GM04503 (cell line): ENCODE data around the gene SRGAP1.
"Not testable (repeated sequence)": the region's sequence is repeated elsewhere in the genome, so short reads cannot be mapped to it uniquely, and the experiment has no call there.

Source experiments
- DNase-seq: peaks from one replicate; pipeline ENCODE4 v3.0.0-alpha.2; 2012; ENCODE audit warnings: low read depth

SRGAP1 gene

DNA sequence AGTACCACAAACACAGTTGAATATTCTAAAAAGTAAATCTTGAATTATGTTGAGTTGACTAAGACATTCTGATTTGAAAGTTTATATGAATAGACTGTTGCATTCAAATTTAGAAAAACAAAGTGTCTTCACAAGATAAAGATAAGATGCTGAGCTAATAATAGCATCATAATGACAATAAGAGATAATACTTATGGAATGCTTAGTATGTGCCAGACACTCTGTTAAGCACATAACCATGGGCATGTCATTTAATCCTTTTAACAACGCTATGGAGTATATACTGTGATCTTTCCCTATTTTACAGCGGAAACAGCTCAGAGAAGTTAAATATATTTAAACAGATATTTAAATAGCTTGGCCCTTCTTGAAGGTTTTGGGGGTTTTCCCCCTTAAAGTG lies 163.4 kb downstream of the SRGAP1 start:
- DNase-seq, result no peak

DNA sequence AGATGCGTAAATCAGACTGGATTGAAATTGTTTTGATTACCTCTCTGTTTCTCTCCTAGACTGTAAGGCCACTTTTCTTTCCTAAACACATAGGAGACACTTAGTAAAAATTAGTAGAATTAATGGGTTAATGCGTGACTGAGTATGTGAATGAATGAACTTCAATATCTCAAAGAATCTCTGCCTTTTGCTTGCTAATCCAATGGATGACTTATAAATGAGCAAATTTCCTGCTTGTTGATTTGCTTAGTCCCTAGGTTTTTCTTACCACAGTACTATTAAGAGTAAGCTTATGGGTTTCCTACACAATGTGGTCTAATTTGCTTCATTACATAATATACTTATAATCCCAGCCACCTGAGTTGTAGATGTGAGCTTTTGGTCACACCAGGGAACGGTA lies 164.1 kb downstream of the SRGAP1 start:
- no peak for DNase-seq

DNA sequence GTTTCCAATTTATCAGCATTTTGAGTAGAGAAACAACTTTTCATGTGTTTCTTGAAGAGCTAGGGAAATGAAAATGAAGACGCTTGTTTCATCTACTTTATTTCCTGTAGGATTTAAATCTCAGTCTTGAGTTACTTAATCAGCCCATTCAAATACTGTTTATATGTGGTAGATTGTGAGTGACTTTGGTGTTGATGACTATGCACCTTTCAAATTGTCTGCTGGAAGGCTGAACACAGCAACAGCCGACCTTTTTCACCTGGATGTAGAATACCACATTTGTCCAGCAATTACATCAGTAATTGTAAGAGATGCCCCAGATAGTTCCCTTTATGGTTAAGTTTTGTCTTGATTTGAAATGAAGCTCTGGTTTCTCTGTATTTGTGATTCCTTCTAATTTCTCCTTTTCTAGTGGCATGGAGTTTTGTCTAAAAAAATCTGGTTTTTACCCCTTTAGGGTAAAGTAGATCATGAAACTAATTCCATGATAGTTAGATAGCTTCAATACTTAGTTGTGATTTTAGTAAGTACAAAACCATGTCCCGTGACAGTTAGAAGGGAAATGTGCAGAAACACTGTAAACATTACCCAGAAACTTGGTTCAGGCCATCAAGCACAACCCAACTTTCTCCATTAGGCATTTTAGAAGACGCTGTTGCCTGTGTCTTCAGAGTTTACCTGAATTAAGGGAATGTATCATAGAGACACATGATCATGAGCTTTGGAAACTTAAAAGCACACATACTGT lies 165.0 kb downstream of the SRGAP1 start:
- DNase-seq, result no peak

DNA sequence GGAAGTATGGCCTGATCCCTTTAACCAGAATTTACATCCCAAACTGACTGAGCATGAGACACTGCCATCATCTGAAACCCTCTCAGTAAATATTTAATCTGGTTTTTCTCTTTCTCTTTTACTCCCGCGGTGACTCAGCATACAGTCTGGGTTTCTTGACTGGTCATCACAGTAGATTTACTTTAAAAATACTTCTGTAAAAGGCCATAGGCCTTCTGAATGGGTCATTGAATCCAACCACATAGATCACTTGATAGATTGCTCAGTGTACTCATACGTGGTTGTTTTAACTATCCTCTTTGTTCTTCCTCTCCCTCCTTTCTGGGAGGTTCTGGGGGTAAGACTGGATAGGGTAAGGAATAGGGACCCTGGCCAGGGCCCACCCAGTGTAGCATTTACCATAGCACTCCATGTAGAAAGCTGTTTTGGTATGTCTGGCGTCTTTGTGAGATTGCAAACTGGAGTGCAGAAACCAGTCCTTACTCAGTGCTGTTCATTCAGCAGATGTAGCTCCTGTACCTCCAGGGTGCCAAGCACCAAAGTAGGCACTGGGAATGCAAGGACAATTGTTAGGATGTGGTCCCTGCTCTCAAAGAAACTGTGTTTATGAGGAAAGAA lies 165.7 kb downstream of the SRGAP1 start:
- DNase-seq, result no peak

DNA sequence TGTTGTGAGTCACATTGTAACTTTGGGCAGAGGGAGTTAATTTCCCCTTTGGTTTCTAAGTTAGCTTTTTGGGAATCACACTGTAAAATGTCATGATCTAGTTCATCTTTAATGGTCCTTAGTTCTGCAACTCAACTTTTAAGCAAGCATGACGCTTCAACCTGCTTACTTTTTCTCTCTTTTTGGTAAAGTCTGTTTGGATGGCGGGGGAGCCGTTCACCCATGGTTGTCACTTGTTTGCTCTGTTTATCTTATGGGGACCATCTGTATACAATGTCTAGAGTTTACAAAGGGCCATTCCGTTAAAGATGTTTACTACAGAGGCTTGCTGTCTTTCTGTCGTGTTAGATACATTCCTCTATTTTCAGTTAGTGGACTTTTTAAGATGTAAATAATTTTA lies 172.0 kb downstream of the SRGAP1 start:
- no peak for DNase-seq

DNA sequence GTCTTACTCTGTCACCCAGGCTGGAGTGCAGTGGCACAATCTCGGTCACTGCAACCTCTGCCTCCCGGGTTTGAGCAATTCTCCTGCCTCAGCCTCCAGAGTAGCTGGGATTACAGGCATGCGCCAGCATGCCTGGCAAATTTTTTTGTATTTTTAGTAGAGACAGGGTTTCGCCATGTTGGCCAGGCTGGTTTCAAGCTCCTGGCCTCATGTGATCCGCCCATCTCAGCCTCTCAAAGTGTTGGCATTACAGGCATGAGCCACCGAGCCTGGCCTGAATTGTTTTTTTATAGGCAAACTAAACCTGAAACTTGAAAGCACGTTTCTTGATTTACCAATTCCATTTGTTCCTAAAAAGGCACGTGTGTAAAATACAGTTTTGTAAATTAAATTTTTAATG lies 173.6 kb downstream of the SRGAP1 start:
- not testable (repeated sequence) for DNase-seq

DNA sequence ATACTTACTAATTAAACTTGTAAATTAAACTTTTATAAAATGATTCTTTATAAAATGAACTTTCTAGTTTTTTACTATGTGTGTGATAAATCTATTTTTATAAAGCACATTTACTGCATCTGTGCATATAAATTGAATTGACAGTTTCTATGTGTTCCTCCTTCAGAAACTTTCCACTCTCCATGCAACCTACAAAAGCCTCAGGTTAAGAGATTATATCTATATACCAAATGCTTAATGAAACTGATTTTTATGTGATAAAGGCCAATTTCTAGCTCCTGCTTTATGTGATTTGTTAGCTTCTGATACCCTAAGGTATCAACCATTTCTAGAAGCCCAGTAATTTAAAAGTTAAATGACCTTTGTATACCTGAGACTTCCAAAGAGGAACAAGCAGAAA lies 174.0 kb downstream of the SRGAP1 start:
- DNase-seq, result no peak

DNA sequence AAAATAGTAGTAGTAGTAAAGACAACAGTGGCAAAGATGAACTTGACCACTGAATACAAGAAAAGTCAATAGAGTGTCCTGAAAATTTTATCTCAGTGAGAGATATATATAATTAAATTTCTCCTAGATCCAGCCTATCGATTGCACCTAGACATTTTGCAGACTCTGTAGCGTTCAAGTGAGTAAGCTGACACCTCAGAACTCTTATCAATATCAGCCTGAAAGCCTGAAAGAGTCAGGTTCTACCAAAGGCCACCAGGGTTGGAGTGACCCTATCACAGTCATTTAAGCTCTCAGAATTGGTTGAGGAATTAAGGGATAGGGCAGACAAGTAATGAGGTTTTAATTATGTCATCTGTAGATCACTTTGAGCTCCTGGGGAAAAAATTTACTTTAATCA lies 174.6 kb downstream of the SRGAP1 start:
- DNase-seq, result no peak

DNA sequence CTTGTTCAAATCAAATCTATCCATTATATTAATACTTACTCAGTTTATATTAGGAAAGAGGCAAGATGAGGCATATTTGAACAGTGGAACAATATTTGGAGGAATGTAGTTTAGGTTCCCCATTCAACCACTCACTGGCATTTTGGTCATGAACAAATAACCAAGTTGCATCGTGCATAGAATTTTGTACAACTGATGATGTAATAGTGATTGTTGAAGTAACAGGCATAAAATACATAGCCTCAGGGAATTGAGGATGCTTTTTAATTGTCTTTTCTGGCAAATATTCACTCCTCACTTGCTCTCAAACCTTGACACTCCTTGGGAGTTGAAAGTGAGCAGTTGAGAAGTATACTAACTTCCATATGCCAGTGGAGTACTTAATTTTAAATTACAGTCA lies 175.2 kb downstream of the SRGAP1 start:
- no peak for DNase-seq

DNA sequence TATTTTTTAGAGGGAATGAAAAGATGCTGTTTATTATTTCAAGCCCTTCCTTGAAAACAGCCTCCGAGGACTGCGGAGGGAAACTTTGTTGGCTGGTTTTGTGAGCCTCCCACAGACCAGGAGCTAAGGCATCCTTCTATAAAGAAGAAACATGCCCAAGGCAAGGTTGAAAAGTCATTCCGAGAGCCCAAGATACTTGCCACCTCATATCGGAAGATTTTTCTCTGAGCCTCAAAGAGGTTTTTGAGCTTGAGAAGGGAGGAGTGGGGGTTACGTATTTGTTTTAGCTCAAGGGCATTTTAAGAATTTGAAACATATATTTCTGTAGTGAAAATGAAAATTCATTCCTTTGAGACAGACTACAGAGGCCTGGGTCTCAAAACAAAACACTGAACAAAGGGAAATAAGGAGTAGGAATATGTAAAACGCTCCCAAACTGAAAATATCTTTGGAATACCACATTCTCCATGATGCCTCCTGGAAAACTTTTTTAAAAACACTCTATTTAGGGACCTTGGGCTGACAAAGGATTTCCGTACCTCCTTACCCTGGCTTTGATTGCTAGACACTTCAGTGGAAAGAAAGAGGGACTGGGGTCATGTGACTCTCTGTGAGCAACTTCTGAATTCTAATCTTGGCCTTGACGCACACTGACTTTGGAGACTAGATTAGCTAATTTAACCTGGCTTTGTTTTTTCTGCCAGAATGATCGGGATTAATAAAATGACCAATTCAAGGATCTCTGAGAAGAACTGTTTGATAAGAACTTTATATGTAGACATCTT lies 180.9 kb downstream of the SRGAP1 start:
- no peak for DNase-seq

DNA sequence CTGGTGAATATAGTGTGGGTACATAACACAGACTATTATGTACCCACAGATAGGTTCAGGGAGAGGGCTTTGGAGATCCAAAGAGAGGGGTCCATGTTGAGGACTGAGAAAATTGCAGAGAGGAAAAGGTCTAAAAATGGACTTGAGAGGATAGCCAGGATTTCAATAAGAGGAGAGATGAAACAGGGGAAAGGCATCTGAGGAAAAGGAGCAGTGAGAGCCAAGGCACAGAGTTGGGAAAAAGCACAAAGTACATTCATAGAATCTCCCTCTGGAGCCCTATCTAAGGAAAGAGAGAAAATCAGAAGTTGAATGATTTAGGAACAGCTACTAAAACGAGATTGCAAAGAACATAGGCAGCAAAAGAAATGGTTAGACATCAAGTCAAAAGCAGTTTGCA lies 182.8 kb downstream of the SRGAP1 start:
- DNase-seq, result no peak

DNA sequence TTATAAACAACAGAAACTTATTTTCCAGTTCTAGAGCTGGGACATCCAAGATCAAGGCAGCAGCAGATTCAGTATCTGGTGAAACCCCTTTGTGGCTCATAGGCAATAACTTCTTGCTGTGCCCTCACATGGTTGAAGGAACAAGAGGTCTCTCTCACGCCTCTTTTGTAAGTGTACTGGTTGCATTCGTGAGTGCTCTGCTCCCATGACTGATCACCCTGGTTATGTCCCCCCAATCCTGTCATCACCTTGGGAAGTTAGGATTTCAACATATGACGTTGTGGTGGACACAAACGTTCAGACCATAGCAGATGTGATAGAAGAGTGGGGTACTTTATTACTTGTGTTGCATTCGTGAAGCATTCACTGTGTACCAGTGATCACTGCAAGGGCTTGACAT lies 184.0 kb downstream of the SRGAP1 start:
- DNase-seq, result peak; percentile 44

DNA sequence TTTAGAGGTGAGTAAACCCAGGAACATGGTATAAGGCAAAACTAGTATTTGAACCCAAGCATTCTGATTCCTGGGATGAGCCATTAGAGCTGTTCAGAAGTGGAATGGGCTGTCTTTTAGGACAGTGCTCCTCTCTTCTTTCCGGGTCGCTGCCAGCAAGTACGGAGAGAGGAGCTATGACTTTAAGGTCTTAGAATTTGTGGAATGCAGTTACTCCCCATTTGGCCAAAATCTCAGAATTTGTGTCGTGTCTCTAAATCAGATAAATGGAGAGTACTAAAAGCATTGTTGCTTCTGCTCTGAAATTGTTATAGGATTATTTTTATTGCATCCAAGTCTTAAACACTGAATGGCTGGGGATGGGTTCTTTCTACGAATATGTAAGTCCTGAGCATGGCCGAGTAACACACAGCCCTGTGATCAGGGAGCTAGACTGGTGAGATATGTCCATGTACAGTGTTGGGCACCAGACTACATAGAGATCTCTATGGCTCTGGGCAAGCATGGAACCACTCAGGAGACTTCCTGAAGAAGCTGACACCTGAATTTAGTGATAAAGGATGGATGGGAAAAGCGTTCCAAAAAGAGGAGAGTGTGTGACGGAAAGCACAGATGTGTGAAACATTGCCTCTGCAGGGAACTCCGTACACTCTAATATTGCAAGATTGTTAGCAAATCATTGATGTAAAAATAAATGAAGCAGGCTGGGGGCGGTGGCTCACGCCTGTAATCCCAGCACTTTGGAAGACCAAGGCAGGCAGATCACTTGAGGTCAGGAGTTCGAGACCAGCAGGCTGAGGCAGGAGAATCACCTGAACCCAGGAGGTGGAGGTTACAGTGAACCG lies 184.7 kb downstream of the SRGAP1 start:
- peak; percentile 76 for DNase-seq

DNA sequence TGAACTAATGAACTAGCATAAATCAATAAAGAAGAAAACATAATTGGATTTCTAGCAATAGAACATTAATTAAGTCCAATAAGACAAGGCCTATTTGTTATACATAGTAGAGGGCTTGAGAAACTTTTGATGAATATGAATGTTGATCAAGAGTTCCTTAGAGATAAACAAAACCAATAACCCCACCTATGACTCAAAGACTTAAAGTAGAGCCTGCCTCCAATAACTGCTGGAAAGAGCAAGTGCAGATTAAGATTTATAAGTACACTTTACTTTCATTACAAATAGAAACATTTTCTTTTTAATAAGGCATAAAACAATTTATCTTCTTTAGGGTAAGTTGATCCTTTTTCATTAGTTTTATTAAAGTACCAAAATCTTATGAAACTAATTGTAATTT lies 185.7 kb downstream of the SRGAP1 start:
- no peak for DNase-seq

DNA sequence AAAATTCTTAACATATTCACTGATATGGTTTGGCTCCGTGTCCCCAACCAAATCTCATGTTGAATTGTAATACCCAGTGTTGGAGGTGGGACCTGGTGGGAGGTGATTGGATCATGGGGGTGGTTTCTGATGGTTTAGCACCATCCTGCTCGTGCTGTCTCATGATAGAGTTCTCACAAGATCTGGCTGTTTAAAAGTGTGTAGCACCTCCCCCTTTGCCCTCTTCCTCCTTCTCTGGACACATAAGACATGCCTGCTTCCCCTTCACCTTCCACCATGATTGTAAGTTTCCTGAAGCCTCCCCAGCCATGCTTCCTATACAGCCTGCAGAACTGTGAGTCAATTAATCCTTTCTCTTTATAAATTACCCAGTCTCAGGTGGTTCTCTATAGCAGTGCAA lies 189.6 kb downstream of the SRGAP1 start:
- DNase-seq, result not testable (repeated sequence)

DNA sequence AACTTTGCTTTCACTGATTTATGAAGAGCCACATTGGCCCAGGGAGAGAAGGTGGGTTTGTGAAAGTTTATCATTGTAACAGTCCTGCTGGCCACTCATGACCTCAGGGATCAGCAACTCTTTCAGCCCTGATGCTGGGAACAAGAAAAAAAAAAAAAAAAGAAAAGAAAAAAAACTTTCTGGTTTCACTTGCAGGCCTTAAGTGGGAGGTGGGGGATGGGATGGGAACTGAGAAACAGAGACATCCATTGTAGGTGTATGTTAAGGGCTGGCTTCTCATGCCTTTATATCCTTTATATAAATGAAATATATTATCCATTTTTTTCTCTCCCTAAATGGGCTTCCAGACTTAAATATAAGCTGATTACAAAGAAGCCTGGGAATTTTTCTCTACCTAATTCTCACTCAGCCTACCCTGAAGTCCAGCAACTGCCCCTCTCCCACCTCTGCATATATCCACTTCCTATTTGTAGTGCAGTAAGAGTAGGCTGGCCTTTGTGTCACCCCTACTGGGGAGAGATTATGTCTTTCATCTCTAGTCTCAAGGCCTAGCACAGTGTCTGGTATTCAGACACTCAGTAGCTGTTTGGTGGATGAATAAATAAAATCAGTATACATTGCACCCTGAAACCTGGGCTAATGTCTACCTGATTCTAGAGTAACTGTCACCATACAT lies 190.5 kb downstream of the SRGAP1 start:
- no peak for DNase-seq

DNA sequence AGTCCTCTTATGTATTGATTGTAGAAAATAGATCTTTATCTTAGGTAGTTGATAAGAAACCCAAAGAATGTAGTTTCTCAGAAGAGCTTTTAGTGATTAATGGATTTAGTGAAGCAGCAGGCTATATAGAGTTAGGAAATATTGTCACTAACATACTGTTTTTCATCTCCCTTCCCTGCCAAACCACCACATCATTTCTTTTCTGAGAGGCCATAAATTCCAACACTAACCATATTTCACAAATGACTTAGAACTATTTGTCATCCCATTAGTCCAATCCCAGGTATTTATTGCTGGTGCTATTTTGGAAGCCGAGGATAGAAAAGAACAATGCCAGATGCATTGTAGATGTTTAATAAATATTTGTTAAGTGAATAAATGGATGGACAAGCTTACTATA lies 191.9 kb downstream of the SRGAP1 start:
- DNase-seq, result peak; percentile 28

DNA sequence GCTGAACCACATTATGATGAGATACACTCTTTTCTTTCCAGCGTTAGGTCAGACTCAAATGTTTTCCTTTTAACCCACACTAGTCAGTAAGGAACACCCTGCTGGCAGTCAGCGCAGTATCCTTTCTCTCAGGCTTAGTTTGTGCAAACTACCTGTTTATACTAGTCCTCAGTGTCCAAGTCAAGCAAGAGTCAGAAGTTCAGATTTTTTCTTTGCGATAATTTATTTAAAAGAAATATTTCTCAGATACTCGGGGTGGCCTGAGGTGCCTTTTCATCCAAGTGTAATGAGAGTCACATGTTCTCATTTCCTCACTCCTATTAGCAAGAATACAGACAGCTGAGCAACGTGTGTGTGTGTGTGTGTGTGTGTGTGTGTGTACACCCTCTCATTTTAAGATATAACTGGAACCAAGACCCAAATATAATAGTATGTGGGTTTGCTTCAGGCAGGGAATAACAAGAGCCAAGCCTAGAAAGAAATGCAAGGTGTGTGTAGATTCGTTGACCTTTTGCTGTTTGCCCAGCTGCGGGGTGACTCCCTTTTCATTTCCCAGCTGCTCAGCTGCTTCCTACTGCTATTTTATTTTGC lies 194.9 kb downstream of the SRGAP1 start:
- no peak for DNase-seq

DNA sequence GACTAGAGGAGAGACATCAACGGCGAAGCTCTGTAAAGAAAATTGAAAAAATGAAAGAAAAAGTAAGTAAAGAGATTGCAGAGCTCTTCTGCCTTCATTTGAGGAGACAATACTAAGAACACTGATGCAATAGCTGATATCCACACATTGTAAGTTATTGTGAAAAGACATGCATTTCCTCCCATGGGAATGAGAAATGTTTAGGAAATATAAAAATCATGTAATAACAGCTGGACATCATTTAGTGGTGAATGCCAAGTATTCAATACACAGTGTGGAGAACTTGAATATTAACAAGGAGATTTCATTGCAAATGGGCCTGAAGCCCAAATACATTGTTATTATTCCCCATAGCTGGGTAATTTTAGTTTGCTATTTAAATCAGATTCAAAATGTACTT lies 198.4 kb downstream of the SRGAP1 start:
- DNase-seq, result peak; percentile 72

DNA sequence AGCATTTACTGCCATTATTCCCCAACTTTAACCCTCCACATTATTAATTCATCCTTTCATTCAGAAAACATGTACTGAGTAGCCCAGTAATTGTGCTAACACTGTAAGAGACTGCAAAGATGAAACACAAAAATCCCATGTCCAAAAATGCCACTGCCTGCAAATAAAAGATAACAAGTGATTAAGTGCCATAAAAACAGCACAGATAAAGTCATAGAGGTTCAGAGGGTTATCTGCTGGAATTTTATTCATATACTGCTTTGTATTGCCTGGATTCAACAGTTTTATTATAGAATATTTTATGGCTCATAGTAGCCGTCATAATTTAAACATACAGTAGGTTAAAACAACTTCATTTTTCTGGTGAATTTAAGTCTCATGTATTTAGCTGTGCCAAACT lies 199.7 kb downstream of the SRGAP1 start:
- no peak for DNase-seq

DNA sequence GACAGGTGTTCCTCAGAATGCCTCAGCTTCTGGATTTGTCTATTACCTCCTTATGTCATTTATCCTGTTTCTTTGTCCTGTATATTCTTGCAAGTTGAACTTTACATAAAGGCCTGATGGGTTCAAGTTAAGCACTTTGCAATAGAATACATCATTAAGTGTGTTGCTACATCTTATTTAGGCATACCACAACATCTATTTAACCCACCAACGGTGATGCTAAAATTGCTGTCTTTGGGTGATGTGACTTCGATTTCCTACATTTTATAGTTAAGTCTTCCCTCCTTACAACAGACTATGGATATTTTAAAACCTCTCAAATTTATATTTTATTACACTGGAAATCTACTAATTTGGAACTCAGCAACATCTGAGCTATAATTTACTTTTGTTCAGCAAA lies 206.6 kb downstream of the SRGAP1 start:
- no peak for DNase-seq
